ENCODE results near the gene NPAS1.
A peak's percentile ranks its signal among the peaks of the same experiment; 100 is the strongest.

The NPAS1 gene

DNA sequence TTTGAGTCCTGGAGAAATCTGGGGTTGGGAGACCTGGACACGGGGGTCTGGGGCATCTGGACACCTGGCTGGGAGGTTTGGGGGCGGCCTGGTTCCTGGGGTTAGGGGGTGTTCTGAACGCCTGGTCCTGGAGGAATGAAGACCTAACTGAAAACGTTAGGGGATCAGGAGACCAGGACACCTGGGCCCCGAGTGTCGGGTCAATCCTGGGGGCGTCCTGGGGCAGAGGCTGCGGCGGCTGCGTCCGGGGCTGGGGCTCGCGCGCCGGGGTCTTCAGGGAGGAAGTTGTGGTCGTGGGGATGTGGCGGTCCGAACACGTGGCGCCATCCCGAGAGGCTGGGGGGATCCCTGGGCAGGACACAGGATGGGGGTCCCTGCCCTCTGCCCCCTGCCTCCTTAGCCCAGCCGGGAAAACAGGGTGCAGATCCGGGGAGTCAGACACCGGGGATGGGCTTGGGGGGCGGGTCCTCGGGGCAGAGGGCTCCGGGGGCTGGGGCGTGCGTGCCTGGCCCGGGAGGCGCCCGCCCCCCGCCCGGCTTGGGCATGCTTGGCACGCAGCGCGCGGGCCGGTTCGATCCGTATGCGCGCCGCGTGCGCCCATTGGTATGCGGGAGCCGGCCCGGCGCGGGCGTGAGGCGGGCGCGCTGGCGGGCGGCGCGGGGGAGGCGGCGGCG, 632 bp downstream of the NPAS1 start:
- FAIRE-seq: no peak

DNA sequence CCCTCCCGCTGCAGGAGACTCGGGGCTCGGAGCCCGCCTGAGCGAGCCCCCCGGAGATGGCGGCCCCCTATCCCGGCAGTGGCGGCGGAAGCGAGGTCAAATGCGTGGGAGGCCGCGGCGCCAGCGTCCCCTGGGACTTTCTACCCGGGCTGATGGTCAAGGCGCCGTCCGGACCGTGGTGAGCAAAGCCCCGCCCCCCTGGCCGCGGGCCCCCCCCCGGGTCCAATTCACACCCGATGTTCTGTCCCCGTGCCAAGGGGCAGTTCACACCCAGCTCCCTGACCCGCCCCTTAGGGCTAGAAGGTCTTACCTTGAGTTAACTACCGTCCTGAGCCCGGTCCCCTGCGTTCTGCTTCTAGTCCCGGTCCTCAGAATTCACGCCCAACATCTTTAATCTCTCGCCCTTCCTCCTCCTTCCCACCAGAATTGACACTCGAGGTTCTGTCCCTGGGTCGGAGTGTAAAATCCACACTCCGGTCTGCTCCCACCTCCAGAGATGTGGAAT, 1.4 kb downstream of the NPAS1 start:
- no peak for FAIRE-seq

DNA sequence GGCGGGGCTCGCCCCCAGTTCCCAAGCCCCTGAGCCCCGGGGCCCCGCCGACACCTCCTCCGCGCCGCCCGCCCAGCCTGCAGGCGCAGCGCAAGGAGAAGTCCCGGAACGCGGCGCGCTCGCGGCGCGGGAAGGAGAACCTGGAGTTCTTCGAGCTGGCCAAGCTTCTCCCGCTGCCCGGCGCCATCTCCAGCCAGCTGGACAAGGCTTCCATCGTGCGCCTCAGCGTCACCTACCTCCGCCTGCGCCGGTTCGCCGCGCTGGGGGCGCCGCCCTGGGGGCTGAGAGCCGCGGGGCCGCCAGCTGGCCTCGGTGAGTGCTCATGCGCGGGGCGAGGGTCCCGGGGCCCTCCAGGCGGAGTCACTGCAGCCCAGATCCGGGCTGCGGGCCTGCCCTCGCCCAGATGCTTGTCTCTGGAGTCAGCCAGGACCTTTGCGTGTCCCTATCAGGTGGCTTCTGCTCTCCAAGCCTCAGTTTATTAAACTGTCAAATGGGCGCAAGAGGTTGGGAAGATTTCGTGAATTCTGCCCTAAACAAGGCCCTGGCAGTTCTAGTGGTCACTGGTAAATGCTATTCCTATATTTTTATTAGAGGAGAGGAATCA, 2.0 kb downstream of the NPAS1 start:
- FAIRE-seq: no peak

DNA sequence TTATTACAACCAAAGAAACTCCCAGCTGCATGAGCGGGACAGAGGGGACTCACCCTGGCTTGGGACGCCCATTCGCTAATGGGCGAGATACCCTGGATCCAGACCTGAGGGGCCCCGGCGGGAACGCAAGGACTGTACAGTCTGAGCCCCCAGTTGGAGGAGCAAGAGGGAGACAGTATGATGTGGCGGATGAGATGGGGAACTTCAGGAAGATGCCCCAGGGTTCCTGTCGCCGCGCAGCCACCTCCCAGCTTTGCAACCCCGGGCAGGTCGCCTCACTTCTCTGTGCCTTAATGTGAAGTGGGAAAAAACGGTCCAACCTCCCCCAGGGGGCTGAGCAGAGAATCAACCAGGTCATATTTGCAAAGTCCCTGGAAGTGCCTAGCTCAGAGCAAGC, 2.5 kb downstream of the NPAS1 start:
- no peak for FAIRE-seq

DNA sequence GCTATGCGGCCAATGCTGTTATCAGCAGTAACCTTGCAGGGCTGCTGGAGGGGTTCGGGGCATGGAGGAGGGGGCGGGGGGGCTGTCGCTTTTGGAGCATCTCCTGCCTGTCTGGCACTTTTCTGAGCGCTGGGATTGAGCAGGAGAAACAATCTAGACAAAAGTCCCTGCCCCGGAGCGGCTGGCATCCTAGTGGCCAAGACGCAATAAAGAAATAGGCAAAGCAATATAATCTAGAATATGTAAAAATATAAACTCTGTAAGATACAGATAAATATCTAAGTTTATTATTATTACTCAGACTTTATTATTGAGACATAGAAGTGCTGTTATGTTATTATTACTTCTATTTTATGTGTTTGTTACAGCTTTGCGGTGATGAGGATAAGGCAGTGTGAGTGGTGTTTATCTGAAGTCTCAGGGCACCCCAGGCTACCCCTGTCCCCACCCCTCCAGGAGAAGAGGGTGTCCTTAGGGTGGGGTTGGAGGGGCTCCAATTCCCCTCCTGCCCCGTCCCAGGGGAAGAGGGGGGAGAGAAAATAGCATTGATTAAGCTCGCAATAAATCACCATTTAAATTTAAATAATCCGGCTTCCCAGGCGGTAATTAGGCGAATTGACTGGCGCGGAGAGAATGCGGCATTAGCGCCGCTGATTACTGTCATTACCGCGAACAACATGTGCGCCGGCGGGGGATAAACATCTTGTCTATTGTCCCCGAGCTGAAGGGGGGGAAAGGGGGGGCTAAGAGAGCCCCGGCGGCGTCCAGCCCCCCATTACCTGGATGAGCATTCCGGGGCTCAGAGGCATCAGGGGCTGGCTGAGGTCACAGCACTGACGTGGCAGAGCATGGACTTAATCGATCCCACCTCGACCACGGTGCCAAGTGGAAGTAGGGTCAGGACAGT, 3.2 kb downstream of the NPAS1 start:
- no peak for FAIRE-seq

DNA sequence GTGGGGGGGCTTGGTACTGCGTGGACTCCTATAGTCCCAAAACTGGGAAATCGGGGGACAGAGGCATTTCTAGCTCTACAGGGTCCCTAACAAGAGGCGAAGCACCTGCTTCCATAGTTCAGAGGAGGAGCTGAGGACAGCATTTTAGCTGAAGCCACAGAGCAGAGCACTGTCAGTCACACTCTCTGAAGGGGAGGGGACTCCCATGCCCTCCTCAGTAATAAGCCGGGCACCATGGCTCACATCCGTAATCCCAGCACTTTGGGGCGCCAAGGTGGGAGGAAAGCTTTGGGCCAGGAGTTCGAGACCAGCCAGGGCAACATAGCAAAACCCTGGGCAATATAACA, 3.8 kb downstream of the NPAS1 start:
- no peak for FAIRE-seq

DNA sequence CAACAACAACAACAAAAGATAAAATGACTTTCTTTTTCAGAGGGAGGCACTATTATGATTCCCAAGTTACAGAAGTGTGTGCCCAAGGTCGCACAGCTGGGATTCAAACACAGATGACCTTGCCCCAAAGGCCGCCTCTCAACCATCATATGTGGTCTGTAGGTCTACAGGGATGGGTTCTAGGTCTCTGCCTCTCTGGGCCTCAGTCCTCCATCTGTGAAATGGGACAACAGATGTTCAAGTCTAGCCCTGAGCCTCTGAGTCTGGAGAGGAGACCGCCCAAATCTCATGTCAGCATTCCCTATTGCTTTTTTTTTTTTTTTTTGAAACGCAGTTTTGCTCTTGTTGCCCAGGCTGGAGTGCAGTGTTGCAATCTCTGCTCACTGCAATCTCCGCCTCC, 4.9 kb downstream of the NPAS1 start:
- no peak for FAIRE-seq

DNA sequence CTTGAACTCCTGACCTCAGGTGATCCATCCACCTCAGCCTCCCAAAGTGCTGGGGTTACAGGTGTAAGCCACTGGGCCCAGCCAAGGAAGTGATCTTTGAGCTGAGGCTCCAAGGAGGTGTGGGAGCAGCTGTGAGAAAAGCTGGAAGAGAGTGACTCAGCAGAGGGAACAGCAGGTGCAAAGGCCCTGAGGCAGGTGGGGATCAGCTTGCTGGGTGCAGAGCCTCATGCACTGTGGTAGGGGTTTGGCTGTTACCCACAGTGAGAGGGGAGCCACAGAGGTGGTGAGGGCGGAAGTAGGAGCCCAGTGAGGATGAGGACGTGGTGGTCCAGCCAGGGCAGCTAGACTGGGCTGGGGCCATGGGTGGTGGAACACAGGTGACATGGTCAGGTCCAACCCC, 6.5 kb downstream of the NPAS1 start:
- FAIRE-seq: no peak

DNA sequence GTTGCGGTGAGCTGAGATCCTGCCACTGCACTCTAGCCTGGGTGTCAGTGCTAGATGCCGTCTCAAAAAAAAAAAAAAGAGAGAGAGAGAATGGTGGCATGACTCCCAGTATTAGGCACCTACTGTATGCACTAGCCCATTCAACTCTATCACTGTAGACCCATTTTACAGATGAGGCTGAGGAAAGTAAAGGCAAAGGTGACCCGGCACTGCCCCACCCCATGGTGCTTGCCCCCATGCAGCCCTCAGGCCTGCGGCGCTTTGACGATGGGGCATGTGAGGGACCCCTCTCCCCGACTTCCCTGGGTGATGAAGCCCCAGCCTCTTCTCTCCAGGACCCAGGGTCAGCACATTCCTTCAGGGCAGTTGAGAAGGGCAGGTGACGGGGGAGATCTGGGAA, 7.3 kb downstream of the NPAS1 start:
- FAIRE-seq: no peak

DNA sequence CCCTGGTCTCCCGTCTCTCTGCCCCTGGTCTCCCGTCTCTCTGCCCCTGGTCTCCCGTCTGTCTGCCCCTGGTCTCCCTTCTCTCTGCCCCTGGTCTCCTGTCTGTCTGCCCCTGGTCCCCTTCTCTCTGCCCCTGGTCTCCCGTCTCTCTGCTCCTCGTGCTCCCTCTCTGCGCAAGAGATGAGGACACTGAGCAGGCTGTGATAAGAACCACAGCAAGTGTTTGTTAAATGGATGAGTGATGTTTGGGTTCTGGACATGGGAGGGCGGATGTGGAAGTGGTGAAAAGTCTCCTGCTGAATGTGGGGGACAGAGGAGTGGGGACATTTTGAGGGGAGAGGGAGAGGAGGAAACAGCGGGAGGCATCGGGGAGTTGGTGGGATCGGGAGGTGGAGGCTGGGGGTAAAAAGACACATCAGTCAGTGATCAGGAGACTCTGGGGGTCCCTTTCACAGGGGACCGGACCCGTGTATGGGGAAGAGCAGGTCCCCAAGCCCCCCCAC, 8.0 kb downstream of the NPAS1 start:
- no peak for FAIRE-seq

DNA sequence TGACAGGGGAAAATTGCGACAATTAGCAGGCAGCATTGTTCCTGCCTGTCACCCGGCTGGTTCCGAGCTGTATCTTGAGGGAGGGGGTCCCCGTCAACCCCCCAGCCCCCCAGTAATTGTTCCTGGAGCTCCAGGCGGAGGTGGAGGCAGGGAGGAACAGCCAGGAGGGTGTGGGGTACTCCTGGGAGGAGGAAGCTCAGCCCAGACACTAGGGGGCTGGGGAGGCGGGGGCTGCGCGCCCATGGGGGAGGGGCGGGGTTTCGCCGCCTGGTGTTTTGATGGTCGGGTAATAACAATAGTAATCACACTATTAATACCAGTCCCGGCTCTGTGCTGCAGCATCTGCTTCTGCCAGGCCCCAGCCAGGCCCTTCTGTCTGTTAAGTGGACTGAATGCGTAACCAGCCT, 8.6 kb downstream of the NPAS1 start:
- no peak for FAIRE-seq

DNA sequence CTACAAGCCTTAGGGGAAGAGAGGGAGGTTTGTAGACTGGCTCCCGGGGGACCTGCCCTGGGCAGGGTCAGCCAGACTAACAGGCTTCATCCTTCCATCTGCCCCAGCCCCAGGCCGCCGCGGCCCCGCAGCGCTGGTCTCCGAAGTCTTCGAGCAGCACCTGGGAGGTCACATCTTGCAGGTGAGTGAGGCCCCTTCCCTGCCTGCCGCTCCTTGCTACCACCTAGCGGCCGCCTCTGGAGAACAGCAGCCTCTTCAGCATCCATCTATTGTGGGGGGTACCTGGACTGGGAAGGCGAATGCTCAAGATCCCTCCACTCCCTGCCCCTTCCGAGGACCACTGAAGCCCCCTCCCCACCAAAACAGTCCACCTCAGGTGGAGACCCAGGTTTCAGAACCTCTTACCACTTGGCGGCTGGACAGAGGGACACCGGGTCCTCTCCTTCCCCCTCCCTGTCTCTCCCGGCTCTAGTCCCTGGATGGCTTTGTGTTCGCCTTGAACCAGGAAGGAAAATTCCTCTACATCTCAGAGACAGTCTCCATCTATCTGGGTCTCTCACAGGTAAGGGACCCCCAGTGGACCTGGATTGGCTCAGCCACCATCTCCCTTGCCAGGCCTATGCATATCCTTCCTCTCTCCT, 12.7 kb downstream of the NPAS1 start:
- FAIRE-seq: no peak

DNA sequence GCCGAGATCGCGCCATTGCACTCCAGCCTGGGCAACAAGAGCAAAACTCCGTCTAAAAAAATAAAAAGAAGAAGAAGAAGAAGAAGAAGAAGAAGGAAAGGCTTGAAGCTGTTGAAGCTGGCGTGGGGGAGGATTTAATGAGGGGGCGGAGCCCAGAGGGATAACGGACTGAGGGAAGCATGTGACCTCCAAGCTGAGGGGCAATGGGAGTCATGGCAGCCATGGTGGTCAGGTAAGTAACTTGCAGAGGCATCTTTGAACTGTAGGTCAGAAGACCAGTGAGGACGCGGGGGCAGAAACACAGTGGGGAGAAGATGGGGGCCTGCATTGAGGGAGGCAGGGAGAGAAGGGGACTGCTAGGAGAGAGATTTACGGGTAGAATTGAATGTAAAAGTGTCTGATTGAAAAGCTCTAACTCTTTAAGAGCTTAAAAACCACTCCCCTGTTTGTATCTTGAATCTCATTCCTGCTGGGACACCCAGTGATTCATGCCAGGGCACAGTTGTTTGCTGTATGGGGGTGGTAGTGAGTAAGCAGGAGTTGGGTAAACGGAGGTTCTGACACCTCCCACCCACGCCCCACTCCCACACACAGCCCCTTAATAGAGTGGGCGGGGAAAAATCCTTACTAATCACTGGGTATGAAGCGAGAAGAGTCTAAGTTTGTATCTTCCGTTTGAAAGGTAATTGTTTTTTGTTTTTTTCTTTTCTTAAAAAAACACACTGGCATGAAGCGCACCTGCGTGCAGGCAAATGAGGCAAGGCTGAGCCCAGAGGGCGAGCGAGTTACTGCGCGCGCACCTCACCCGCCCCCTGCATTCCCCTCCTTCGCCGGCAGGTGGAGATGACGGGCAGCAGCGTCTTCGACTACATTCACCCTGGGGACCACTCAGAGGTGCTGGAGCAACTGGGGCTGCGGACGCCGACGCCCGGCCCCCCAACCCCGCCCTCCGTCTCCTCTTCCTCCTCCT, 15.8 kb downstream of the NPAS1 start:
- FAIRE-seq: peak; percentile 97

DNA sequence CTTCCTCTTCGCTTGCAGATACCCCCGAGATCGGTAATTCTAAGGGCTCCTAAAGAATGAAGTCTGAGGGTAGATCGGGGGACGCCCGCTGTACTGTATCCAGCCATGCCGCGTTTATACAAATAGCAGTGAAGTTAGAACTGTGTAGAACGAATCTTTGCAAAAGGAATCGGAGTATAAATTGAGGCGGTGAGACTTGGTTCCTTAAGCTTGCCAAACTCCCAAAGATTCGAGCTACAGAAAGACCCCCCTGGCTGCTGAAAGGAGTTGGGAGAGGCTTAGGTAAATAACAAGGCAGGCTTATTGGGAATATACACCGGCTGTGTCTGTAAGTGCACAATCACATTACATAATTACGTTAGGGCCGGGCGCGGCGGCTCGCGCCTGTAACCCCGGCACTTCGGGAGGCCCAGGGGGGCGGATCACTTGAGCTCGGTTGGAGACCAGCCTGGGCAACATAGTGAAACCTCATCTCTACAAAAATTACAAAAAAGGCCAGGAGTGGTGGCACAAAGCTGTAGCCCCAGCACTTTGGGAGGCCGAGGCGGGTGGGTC, 16.5 kb downstream of the NPAS1 start:
- no peak for FAIRE-seq

DNA sequence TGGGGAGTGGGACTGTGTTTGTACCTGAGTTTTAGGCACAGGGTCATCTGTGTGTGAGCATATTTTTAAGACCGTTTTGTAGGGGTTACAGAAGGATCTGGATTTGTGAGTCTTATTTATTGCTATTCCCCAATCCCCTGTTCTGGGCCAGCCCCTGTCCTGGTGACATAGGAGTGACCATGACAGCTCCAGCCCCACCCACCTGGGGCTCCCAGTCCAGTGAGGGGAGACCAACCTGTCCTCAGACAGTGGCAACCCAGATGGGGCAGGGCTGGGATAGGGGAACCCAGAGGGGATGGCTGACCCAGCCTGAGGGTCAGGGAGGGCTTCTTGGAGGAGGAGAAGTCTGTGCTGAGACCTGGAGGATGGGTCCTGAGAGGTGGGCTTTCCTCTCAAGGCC, 18.1 kb downstream of the NPAS1 start:
- no peak for FAIRE-seq

DNA sequence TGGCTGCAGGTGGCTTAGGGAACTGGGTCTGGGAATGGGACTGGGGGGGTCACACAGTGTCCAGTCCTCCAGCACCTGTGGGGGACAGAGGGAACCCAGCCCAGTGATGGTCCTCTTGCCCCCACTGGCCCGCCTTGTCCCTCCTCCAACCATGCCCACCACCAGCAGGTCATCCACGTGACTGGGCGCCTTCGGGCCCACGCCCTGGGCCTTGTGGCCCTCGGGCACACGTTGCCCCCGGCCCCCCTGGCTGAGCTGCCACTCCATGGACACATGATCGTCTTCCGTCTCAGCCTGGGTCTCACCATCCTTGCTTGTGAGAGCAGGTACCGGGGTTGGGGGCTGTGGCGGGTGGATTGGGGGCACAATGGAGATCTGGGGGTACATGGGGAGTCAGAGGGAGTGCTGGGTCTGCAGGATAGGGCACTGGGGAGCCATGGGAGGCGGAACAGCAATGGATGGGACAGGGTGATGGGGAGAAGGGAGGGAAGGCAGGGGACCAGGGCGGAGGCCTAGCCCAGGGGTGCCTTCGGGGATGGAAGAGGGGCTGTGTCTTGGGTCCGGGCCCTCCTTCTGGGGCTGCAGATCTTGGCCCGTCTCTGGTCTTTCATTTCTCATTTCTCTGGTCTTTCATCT, 19.7 kb downstream of the NPAS1 start:
- no peak for FAIRE-seq

DNA sequence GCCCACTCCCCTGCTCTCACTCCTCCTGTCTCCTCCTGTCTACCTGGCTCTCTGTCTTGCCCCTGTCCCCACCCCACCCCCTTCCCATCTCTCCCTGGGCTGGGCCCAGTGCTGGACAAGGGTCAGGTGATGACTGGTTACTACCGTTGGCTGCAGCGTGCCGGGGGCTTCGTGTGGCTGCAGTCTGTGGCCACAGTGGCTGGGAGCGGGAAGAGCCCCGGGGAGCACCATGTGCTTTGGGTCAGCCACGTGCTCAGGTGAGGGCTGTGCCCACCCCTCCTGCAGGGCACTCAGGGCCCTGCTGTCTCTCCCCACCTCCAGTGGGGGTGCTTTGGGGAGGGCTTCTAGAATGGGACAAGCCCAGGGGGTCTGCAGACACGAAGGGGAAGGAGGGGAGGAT, 21.2 kb downstream of the NPAS1 start:
- no peak for FAIRE-seq

DNA sequence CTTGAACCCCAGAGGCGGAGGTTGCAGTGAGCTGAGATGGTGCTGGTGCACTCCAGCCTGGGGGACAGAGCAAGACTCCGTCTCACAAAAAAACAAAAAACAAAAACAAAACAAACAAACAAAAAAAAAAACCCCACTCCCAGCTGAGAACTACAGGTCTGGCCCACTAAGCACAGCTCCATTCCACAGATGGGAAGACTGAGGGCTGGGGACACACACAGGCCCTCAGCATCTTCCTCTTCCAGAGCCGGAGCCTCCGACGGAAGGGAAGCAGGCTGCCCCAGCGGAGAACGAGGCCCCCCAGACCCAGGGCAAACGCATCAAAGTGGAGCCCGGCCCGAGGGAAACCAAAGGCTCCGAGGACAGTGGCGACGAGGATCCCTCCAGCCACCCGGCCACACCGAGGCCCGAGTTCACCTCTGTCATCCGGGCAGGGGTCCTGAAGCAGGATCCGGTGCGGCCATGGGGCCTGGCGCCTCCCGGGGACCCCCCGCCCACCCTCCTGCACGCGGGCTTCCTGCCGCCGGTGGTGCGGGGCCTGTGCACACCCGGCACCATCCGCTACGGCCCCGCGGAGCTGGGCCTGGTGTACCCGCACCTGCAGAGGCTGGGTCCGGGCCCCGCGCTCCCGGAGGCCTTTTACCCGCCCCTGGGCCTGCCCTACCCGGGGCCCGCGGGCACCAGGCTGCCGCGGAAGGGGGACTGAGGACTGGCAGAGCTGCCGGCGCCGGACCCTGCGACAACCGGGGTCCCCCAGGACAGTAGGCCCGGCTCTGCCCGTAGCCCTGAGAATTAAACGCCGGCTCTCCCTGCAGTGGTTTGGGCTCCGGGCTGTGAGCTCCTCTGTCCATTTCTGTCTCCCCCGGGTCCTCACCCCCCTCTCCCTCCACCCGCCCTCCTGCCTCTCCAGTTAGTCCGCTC, 25.6 kb downstream of the NPAS1 start:
- no peak for FAIRE-seq

DNA sequence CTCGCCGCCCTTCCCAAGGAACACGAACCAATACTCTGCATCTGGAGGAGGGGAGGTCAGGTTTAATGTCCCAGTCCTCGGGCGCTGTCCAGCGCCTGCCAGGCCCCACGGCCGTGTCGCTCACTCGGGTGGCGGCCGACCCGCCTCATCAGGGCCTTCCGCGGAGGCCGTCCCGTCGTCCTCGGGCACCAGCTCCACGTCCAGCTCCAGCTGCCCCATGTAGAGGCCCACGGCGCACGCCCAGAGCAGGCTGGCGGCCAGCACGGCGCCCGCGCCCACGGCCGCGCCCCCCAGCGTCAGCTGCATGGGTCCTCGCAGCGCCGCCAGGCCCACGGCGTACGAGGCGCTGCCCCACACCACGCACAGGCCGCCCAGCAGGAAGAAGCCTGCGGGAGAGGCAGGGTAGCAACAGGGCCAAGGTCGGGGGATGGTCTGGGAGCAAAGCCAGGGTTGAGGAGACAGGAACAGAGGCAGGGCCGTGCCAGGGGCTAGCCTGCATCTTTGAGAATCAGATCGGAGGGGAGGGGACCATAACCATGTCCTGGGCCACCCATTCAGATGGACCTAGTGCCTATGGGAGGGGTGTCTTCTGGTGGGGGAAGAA, 26.3 kb downstream of the NPAS1 start:
- FAIRE-seq: no peak

Measured in G401.6 (cell line).